Activated T-cell treated with anti-CD3 and anti-CD28 coated beads, Interleukin-2, amount 50 U/mL, for 1 hour (primary cell): ENCODE results near the gene YPEL1.
A peak's percentile ranks its signal among the peaks of the same experiment; 100 is the strongest.

ENCODE experiments used
- DNase-seq: peaks from one replicate; pipeline ENCODE4 v3.0.0-alpha.2; 2020

The YPEL1 gene

DNA sequence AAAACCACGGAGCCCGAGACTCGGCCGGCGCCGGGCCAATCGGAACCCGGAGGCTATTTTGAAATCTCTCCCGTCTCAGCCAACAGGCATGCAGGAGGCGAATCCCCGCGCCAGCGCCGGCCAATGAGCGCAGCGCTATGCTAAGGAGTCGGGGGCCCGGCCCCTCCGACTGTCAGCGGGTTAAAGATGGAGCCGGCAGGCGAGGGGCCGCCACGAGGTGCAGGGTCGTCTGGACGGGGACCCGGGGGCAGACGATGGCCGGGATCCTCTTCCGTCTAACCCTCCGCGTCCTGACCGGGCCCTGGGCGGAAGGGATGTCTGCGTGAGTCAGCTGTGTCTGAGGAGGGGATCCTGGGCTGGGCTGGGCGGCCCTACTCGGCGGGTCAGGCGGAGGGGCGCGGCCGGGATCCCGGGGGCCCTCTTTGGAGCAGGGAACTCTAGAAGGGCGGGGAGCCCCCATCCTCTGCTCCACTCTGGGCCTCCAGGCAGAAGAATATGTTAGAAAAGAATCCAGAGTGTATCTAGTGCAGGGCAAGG is 83.5 kb downstream of the YPEL1 start:
- peak; percentile 81 for DNase-seq

DNA sequence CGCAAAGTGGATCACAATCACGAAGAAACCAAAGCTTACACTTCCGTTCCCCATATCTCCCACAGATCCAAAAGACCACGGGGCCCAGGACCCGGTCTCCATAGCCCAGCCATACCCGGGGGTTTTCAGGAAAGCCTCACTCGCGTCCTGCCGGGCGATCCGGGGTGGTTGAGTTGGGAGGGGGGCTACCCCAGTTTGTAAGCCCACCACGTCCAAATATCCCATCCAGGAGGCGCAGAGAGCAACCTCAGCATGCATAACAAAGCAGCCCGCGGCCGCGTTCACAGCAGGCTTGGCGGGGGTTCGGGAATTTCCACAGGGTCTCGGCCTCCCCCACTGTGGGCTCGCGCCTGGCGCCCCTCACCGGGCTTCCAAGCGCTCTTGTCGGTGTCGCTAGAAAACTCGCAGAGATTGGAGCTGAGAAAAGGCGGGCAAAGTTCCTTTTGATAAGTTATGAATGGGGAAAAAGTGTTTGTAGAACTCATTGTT is 84.0 kb downstream of the YPEL1 start:
- DNase-seq: no peak

DNA sequence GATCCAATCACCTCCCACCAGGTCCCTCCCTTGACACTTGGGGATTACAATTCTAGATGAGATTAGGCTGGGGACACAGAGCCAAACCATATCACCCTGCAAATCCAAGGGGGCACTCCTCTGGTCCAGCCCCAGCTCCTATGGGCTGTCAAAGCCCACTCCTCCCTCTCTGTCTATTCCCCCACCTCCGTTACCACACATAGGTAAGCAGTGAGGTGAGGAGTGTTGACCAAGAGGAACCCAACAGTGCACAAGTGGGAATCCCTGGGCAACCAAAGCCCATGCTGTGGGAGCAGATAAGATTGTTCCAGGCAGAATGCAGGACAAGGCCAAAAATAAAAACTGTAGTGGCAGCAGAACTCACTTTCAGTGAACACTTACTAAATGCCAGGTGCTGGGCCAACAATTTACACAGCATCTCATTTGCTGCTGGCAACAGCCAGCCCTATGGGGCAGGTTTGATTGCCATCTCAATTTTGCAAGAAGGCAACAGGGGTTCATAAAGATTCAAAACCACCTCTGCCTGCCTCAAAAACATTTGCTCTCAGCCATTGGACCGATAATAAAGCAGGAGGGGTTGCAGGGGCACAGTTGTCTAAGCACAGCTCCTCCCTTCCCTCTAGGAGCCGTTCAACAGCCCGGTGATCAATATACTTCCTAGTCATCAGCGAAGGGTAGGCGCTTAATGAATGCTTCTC is 84.6 kb downstream of the YPEL1 start:
- DNase-seq: no peak

DNA sequence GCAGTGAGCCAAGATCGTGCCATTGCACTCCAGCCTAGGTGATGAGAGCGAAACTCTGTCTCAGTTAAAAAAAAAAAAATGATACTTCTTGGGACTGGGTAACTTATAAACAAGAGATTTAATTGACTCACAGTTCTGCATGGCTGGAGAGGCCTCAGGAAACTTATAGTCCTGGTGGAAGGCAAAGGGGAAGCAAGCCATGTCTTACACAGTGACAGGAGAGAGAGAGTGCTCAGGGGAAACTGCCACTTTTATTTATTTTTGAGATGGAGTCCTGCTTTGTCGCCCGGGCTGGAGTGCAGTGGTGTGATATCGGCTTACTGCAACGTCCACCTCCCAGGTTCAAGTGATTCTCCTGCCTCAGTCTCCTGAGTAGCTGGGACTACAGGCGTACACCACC is 85.3 kb downstream of the YPEL1 start:
- no peak for DNase-seq
